H9 (cell line): ENCODE results near the gene TSPEAR. TPM values are rescaled to one million over a fixed set of nuclear protein-coding genes. Genes with fewer than 3 reads are reported as not detected.

ENCODE experiments used
- DNase-seq: peaks from one replicate; pipeline ENCODE4 v3.0.0-alpha.2; 2017
- H2AFZ ChIP-seq: one replicate; pipeline ENCODE4 v1.6.1; 2013; ENCODE audit warnings: mild to moderate bottlenecking, low read length, control low read depth, moderate library complexity
- H2AK5ac ChIP-seq: 2 replicates; pipeline ENCODE4 v1.6.1; 2013; ENCODE audit warnings: low read length, control low read depth, mixed read lengths; ENCODE audit not compliant: insufficient read length
- H2BK120ac ChIP-seq: one replicate; pipeline ENCODE4 v1.6.1; 2013; ENCODE audit warnings: low read depth, mild to moderate bottlenecking, low read length, control low read depth, inconsistent platforms; ENCODE audit not compliant: poor library complexity, severe bottlenecking
- H2BK12ac ChIP-seq: 2 replicates; pipeline ENCODE4 v1.6.1; 2013; ENCODE audit warnings: low read length, control low read depth, mixed read lengths, low read depth; ENCODE audit not compliant: insufficient read length
- H2BK15ac ChIP-seq: 2 replicates; pipeline ENCODE4 v1.6.1; 2013; ENCODE audit warnings: low read depth, low read length, control low read depth
- H2BK20ac ChIP-seq: one replicate; pipeline ENCODE4 v1.6.1; 2013; ENCODE audit warnings: low read depth, mild to moderate bottlenecking, low read length, control low read depth, inconsistent platforms; ENCODE audit not compliant: poor library complexity, severe bottlenecking
- H2BK5ac ChIP-seq: 2 replicates; pipeline ENCODE4 v1.6.1; 2013; ENCODE audit warnings: low read length, control low read depth, mixed read lengths; ENCODE audit not compliant: insufficient read length
- H3K14ac ChIP-seq: 2 replicates; pipeline ENCODE4 v1.6.1; 2013; ENCODE audit warnings: low read length, control low read depth; ENCODE audit not compliant: insufficient read depth
- H3K18ac ChIP-seq: 2 replicates; pipeline ENCODE4 v1.6.1; 2013; ENCODE audit warnings: low read depth, mild to moderate bottlenecking, mixed read lengths, low read length, control low read depth; ENCODE audit not compliant: insufficient read length
- H3K23ac ChIP-seq: 2 replicates; pipeline ENCODE4 v1.6.1; 2013; ENCODE audit warnings: low read length, control low read depth, mixed read lengths, low read depth; ENCODE audit not compliant: insufficient read length
- H3K23me2 ChIP-seq: 2 replicates; pipeline ENCODE4 v1.6.1; 2013; ENCODE audit warnings: low read depth, mild to moderate bottlenecking, mixed read lengths, low read length, control low read depth; ENCODE audit not compliant: insufficient read length, poor library complexity, severe bottlenecking
- H3K27ac ChIP-seq: 2 replicates; pipeline ENCODE4 v1.5.1; 2013; ENCODE audit warnings: low read length, control low read depth, mixed read lengths, low read depth; ENCODE audit not compliant: insufficient read length
- H3K27me3 ChIP-seq: 2 replicates; pipeline ENCODE4 v1.6.1; 2013; ENCODE audit warnings: low read length, control low read depth, inconsistent platforms; ENCODE audit not compliant: insufficient read depth
- H3K4ac ChIP-seq: 2 replicates; pipeline ENCODE4 v1.6.1; 2013; ENCODE audit warnings: low read depth, mild to moderate bottlenecking, control low read depth, inconsistent platforms, low read length, moderate library complexity
- H3K4me1 ChIP-seq: 2 replicates; pipeline ENCODE4 v1.6.1; 2013; ENCODE audit warnings: low read length, control low read depth, inconsistent platforms; ENCODE audit not compliant: insufficient read depth
- H3K4me2 ChIP-seq: 2 replicates; pipeline ENCODE4 v1.6.1; 2013; ENCODE audit warnings: low read length, control low read depth, mixed read lengths; ENCODE audit not compliant: insufficient read length, insufficient read depth
- H3K56ac ChIP-seq: 2 replicates; pipeline ENCODE4 v1.6.1; 2013; ENCODE audit warnings: low read depth, mild to moderate bottlenecking, mixed read lengths, low read length, control low read depth; ENCODE audit not compliant: insufficient read length
- H3K79me1 ChIP-seq: 2 replicates; pipeline ENCODE4 v1.6.1; 2013; ENCODE audit warnings: low read depth, mild to moderate bottlenecking, moderate library complexity, low read length, control low read depth, inconsistent platforms; ENCODE audit not compliant: insufficient read depth, poor library complexity, severe bottlenecking
- H3K79me2 ChIP-seq: 2 replicates; pipeline ENCODE4 v1.6.1; 2013; ENCODE audit warnings: low read length, control low read depth, inconsistent platforms; ENCODE audit not compliant: insufficient read depth
- H3K9ac ChIP-seq: 2 replicates; pipeline ENCODE4 v1.6.1; 2013; ENCODE audit warnings: low read length, control low read depth, mixed read lengths; ENCODE audit not compliant: insufficient read length; ENCODE audit errors: extremely low read depth
- H3K9me3 ChIP-seq: one replicate; pipeline ENCODE4 v1.6.1; 2013; ENCODE audit warnings: low read depth, low read length, inconsistent platforms; ENCODE audit not compliant: control insufficient read depth
- H3T11ph ChIP-seq: one replicate; pipeline ENCODE4 v1.6.1; 2013; ENCODE audit warnings: mild to moderate bottlenecking, low read length, control low read depth, inconsistent platforms
- H4K20me1 ChIP-seq: one replicate; pipeline ENCODE4 v1.6.1; 2013; ENCODE audit not compliant: control insufficient read depth, insufficient read length, insufficient read depth
- H4K5ac ChIP-seq: 2 replicates; pipeline ENCODE4 v1.6.1; 2013; ENCODE audit warnings: low read depth, mild to moderate bottlenecking, mixed read lengths, low read length, control low read depth; ENCODE audit not compliant: insufficient read length
- H4K8ac ChIP-seq: replicated peaks from 2 replicates; pipeline ENCODE4 v1.6.1; 2013; ENCODE audit warnings: low read length, control low read depth, mixed read lengths, low read depth; ENCODE audit not compliant: insufficient read length
- H4K91ac ChIP-seq: 2 replicates; pipeline ENCODE4 v1.6.1; 2013; ENCODE audit warnings: low read depth, mild to moderate bottlenecking, moderate library complexity, mixed read lengths, low read length, control low read depth; ENCODE audit not compliant: insufficient read length
- H3K27ac Mint-ChIP-seq, 3 experiments: 2 replicates in 2 of 3; 3 replicates in 1 of 3; pipeline ENCODE4 v1.8.0; 2020 to 2021; ENCODE audit warnings: mixed read lengths in 3 of 3, mild to moderate bottlenecking in 1 of 3, moderate library complexity in 1 of 3
- H3K27me3 Mint-ChIP-seq: 2 replicates; pipeline ENCODE4 v1.8.0; 2021; ENCODE audit warnings: low read depth, mild to moderate bottlenecking, moderate library complexity, mixed read lengths
- H3K36me3 Mint-ChIP-seq, 3 experiments: 2 replicates in 2 of 3; 3 replicates in 1 of 3; pipeline ENCODE4 v1.8.0; 2020 to 2021; ENCODE audit warnings: low read depth in 3 of 3, mixed read lengths in 3 of 3; ENCODE audit not compliant: insufficient read depth in 1 of 3
- H3K4me1 Mint-ChIP-seq, 2 experiments: 2 replicates each; pipeline ENCODE4 v1.8.0; 2020; ENCODE audit warnings: mixed read lengths in 2 of 2
- H3K4me3 Mint-ChIP-seq, 2 experiments: 2 replicates in 1 of 2; 3 replicates in 1 of 2; pipeline ENCODE4 v1.8.0; 2020 to 2021; ENCODE audit warnings: mild to moderate bottlenecking in 2 of 2, mixed read lengths in 2 of 2, moderate library complexity in 1 of 2
- H3K9me3 Mint-ChIP-seq, 2 experiments: 2 replicates in 1 of 2; 3 replicates in 1 of 2; pipeline ENCODE4 v1.8.0; 2020; ENCODE audit warnings: mild to moderate bottlenecking in 2 of 2, mixed read lengths in 2 of 2, moderate library complexity in 1 of 2
- WGBS: extraction: QIAGEN DNeasy Blood & Tissue Kit; methylation state at CpG from one replicate; pipeline ENCODE4 v1.1.7; 2013; ENCODE audit warnings: missing lambda C conversion rate, low lambda C conversion rate, mixed read lengths; ENCODE audit not compliant: insufficient read length; ENCODE audit errors: extremely low coverage; 5-methylcytosine and 5-hydroxymethylcytosine counted together
- total RNA-seq: library from RNA; stranded (reverse); gene quantifications from 2 replicates; pipeline ENCODE4 v1.2.1, GENCODE V29; 2021
- TF ChIP-seq, protein P1 (sequence below): fragments of 200-600 bp; sonication (generic); conservative IDR thresholded peaks from 3 replicates; pipeline ENCODE4 v1.8.0; 2021; ENCODE audit warnings: antibody characterized with exemption, mild to moderate bottlenecking

TSPEAR gene
- total RNA-seq, 1 experiment from 2014 or later, result 1.3 TPM

DNA sequence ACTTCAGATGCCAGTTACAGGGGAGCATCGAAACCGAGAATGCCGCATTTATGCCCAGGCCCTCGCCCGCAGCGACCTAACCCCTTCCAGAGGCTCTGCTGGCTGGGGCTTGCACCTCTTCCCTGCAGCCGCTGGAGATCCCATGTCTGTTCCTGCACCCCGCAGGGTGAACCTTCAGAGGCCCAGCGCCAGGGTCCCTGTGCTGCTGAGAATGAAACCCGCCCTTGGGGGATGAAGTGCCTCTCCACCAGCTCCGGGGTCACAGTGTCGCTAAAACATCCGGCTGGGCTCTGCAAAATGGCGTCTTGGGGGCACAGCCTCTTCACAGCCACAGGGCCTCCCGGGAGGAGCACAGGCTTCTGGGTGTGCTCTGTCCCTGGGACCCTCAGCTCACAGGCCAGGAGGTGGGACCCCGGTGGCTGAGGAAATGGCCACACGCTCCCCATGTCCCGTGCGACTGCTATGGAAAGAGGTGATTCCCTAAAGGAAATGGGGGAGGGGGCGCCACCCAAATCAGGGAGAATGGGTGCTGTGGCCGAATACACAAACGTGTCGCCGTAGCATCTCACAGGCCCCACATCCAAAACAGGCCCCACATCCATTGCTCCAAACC lies 39.9 kb upstream of the TSPEAR start:
- Histone ChIP-seq H3K4me2 (no peak overlapping the region), H3K4ac (no peak overlapping the region), H2BK12ac (no peak overlapping the region), H4K8ac (no peak overlapping the region), H3K79me1 (no peaks in the 10 kb centered on the region), H2BK5ac (no peak overlapping the region), H4K20me1 (no peaks in the 10 kb centered on the region), H3K56ac (no peak overlapping the region), H2AFZ (no peak overlapping the region), H3K23ac (no peak overlapping the region), H3K18ac (no peak overlapping the region), H3K27me3 (no peaks in the 10 kb centered on the region), H3K9me3 (no peaks in the 10 kb centered on the region), H2BK20ac (no peak overlapping the region), H3T11ph (no peak overlapping the region), H4K5ac (no peak overlapping the region), H3K79me2 (no peaks in the 10 kb centered on the region), H2BK15ac (no peak overlapping the region), H2AK5ac (no peak overlapping the region), H2BK120ac (no peak overlapping the region), H3K27ac (no peak overlapping the region), H3K23me2 (peaks cover 5% of the 10 kb centered on the region), H4K91ac (no peak overlapping the region), H3K14ac (no peak overlapping the region), H3K9ac (no peak overlapping the region), H3K4me1 (peaks cover 3% of the 10 kb centered on the region; the same call in 1 of the 2 replicates)
- peaks cover 22% of the 10 kb centered on the region for H3K27me3 Mint-ChIP-seq
- no CpG with 5 or more reads among the region's 24 CpGs for WGBS
- H3K9me3 Mint-ChIP-seq, result peaks cover 11 to 25% of the 10 kb centered on the region in 2 experiments
- H3K4me1 Mint-ChIP-seq, result peaks cover 29 to 42% of the 10 kb centered on the region in 2 experiments
- H3K27ac Mint-ChIP-seq, result no peak overlapping the region
- H3K36me3 Mint-ChIP-seq, result peaks cover 6 to 22% (median 18%) of the 10 kb centered on the region in 3 experiments
- DNase-seq, result no peak
- TF ChIP-seq, protein P1, sequence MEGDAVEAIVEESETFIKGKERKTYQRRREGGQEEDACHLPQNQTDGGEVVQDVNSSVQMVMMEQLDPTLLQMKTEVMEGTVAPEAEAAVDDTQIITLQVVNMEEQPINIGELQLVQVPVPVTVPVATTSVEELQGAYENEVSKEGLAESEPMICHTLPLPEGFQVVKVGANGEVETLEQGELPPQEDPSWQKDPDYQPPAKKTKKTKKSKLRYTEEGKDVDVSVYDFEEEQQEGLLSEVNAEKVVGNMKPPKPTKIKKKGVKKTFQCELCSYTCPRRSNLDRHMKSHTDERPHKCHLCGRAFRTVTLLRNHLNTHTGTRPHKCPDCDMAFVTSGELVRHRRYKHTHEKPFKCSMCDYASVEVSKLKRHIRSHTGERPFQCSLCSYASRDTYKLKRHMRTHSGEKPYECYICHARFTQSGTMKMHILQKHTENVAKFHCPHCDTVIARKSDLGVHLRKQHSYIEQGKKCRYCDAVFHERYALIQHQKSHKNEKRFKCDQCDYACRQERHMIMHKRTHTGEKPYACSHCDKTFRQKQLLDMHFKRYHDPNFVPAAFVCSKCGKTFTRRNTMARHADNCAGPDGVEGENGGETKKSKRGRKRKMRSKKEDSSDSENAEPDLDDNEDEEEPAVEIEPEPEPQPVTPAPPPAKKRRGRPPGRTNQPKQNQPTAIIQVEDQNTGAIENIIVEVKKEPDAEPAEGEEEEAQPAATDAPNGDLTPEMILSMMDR, result no peak
- no peak overlapping the region for H3K4me3 Mint-ChIP-seq
